H54 (cell line): ENCODE results near the gene ETDC.
"Not testable (repeated sequence)": the region's sequence is repeated elsewhere in the genome, so short reads cannot be mapped to it uniquely, and the experiment has no call there.

Experiments used
- DNase-seq: peaks from one replicate; pipeline ENCODE4 v3.0.0; 2011; ENCODE audit warnings: low spot score, mixed read lengths; ENCODE audit not compliant: insufficient read length
- FAIRE-seq: peaks from 3 replicates; lab custom pipeline; 2011; peaks lifted over from hg19 to GRCh38; lab: Jason Lieb, UNC
- POLR2A ChIP-seq: IDR thresholded peaks from 2 replicates; pipeline ENCODE4 v1.6.1; 2011; ENCODE audit warnings: low read depth, mild to moderate bottlenecking, low read length

The ETDC gene

DNA sequence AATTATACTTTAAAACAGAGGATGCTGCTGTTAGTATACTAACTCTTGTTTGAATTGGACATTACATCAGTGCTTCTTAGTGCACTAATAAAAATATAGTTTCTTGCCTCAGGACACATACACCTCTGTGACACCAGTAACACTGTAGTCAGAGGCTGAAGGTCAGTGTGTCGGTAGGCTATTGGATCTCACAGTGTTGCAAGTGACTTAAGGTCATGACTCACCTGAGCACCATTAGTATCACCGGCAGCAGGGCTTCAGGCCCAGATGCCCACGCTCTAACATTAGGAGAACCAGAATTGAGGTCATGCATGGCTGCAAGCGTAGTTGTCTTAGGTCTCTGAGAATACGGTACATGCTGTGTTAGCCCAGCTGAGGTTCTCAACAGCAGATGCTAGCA, 15.2 kb downstream of the ETDC start:
- no peak for FAIRE-seq

DNA sequence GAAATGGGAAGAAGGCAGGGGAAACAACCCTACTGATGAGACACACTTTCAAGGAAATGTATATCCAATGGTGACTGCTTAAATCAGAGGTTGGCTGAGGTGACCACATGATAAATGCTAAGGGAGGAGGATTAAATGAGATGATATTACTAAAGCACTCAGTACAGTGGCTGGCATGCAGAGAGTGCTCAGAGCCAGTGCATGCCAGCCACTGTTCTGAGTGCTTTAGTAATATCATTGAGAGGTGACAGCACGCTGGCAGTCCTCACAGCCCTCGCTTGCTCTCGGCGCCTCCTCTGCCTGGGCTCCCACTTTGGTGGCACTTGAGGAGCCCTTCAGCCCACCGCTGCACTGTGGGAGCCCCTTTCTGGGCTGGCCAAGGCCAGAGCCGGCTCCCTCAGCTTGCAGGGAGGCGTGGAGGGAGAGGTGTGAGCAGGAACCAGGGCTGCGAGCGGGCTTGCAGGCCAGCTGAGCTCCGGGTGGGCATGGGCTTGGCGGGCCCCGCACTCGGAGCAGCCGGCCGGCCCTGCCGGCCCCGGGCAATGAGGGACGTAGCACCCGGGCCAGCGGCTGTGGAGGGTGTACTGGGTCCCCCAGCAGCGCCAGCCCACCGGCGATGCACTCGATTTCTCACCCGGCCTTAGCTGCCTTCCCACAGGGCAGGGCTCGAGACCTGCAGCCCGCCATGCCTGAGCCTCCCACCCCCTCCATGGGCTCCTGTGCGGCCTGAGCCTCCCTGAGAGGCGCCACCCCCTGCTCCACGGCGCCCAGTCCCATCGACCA, 15.9 kb downstream of the ETDC start:
- DNase-seq, FAIRE-seq: not testable (repeated sequence)

More for the DNA sequence above, 15.2 kb downstream of the ETDC start:
- TF ChIP-seq POLR2A, result no peak
- no peak for DNase-seq

DNA sequence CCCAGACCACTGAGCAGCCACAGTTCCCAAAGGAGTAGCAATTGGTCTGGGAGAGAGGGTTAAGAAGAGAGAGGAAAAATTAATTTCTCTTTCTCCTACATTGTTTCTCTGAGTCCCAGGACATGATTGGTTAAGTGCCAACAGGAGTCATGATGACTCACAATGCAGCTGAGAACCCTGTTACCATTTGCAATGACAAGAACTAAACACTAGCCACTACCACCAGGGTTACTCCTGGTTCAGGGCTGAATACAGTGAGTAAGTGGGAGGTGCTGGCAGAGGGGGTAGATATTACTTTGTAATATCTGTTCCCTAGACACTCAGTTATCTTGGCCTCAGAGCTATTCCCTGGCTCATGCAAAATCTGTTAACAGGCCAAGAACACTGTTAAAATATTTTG, 18.0 kb downstream of the ETDC start:
- TF ChIP-seq POLR2A, result no peak
- FAIRE-seq, result peak; percentile 95
- DNase-seq, result peak; percentile 49

DNA sequence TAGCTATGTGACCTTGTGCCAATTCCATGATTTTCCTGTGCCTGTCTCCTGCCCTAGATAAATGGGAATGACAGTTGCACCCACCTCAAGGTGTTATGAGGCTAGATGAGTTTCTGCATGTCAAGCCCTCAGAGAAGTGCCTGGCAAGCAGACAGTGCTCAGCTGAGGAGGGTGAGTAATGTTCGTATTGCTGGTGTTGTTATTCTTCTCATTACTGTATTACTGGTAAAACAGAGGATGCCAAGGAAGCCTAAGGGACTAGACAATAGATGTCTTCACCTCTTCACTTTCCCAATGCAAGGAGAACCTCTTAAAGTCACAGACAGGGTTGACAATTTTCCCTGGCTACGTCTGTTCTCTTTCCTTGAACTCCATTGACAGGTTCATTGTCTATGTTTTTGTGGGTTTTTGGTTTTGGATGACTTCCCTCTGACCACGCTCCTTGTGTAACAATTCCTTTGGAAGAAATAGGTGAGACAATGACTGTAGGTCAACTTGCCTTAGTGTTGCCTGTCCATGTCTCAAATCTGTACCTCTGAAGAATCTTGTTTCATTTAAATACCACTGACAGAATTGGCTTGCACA, 19.2 kb downstream of the ETDC start:
- DNase-seq (no peak), FAIRE-seq (no peak)

DNA sequence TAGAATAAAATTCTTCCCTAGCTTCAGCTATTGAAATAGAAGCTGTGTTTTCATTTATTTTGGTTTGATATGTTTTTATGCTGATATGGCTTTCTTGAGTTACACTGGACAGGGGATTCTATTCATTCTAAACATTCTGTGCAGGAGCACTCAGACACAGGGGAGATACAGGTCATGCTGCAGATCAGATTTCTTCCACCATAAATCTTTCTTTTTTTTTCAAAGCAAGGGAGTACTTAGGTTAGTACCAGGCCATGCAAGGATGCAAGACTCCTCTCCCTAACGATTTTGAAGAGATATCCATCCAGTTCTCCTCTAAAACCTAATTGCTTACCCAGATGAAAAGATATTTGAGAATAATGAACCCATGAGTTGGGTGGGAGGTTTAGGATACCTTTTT, 21.4 kb downstream of the ETDC start:
- FAIRE-seq (no peak), DNase-seq (no peak)
- TF ChIP-seq POLR2A, result no peak

More for the DNA sequence above, 19.2 kb downstream of the ETDC start:
- no peak for TF ChIP-seq POLR2A

DNA sequence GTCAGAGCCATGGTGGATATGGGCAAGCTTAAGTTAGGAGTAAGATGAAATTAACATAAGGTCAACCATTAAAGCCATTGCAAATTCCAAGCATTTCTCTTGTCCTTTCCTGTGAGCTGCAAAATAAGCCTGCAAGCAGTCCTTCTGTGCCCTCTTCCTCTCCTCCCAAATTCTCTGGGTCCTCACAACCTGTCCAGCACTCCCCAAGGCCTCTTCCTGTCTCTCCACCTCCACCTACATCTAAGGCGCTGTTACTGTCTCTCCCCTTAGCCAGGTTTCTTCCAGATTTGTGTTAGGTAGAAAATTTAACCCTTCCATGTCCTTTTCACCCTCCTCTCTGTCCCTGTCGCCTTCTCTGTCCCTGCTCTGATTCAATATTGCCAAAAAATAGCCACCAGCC, 22.2 kb downstream of the ETDC start:
- DNase-seq (no peak), FAIRE-seq (no peak)
- no peak for TF ChIP-seq POLR2A

DNA sequence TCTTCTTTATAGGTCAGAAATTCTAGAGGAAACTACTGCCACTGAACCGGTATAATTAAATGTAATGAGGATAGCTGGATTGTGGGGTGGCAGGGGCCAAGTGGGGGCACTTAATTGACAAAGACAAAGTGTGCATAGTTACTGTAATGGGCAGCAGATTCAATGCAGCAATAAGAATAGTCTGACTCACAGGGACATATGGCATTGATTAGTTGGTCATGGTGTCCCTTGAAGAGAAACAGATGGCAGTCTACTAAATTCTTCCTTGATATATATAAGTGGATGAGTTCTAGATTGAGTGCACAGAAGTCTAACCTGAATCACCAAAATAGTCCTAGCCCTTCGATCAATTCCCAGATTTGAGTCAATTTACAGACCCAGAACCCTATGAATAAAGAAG, 31.6 kb downstream of the ETDC start:
- TF ChIP-seq POLR2A, result no peak
- DNase-seq (no peak), FAIRE-seq (no peak)

DNA sequence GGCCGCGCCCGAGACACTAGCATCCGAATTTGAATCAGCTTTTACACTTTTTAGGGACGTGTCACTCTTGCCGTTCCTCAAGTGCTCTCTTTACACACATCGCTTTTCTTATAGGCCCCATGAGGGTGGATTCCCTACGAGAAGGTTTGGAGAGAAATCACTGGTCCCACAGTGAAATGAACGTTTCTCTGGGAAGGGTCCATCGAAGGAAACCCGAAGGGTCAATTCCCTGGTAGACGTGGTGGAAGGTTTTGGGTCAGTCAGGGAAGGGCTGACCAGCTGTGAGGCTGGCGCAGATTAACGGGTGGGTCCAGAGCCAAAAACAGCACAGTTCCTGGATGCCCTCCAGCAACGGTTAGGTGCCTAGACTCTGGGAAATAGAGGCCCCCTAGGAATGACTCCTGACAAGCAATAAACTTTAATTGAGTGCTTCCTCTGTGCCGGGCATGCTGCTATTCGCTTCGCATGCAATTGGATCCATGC, 35.9 kb downstream of the ETDC start:
- DNase-seq (no peak), FAIRE-seq (peak; percentile 30)
- TF ChIP-seq POLR2A, result no peak

DNA sequence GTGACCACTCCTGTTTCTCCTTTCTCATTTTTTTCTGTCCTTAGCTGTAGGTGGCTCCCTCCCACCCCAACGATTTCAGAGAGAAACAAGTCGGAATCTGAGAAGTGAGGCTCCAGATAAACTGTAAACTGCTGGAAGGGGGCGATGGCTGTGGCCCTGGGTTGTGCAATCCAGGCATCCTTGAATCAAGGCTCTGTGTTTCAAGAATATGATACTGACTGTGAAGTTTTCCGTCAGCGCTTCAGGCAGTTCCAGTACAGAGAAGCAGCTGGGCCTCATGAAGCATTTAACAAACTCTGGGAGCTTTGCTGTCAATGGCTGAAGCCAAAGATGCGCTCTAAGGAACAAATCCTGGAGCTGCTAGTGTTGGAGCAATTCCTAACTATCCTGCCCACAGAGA, 37.7 kb downstream of the ETDC start:
- no peak for FAIRE-seq
- no peak for TF ChIP-seq POLR2A
- DNase-seq, result no peak

DNA sequence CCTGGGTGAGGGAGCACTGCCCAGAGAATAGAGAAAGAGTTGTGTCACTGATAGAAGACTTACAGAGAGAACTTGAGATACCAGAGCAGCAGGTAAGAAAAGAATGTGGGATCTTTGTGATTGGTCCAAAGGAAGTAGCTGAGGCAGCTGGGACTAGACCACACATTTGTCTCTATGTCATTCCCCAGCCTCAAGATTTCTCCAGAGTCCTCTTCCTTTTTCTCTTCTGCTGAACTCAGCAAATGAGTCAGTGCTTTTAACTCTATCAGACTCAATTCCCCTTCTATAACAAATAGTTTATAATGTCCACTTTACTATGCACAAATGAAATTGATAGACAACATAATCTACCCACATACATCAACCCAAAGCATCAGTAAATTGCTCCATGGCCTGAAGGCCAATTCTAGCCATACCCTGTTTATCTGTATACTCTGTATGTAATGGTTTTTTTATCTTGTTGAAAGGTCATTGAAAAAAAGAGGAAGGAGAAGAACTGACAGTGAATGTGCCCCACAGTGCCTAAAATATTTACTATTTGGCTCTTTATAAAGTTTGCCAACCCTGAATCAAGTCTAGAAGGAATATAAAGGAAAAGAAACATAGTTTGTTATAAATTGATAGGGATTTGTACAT, 38.2 kb downstream of the ETDC start:
- no peak for TF ChIP-seq POLR2A
- DNase-seq (no peak), FAIRE-seq (no peak)

DNA sequence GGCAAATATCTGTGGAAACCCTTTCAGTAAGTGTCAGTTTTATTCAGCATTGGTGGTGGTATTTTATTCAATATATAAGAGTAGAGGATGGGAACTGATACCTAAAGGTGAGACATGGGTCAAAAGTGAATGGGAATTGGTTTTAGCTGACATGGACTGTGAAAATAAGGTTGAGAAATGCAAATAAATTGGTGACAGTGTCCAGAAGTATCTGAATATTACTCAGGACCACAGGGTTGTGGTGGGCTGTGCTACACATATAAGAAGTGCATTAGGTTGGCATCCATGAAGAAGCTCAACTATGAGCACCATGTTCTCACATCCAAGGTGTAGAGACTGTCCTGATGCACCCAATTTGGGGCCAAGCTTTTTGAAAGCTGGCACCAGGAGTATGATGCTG, 45.0 kb downstream of the ETDC start:
- FAIRE-seq (no peak), DNase-seq (no peak)
- no peak for TF ChIP-seq POLR2A
